Fibroblast of mammary gland (primary cell): Measurements from ENCODE around the gene UGT1A8.

Source experiments
- DNase-seq: peaks from one replicate; pipeline ENCODE4 v3.0.0-alpha.2; 2010; ENCODE audit warnings: low read depth
- H3K4me3 ChIP-seq: 2 replicates; pipeline ENCODE4 v1.5.1; 2011; ENCODE audit warnings: low read depth, mild to moderate bottlenecking, low read length, moderate library complexity; ENCODE audit not compliant: control insufficient read depth
- CTCF ChIP-seq: conservative IDR thresholded peaks from 2 replicates; pipeline ENCODE4 v1.5.1; 2011; ENCODE audit warnings: low read depth, low read length, inconsistent platforms; ENCODE audit not compliant: control insufficient read depth, insufficient read depth

UGT1A8 gene

GRCh38 chr2:233658610-233659009 is 41.2 kb downstream of the UGT1A8 start:
- no peak for DNase-seq
- no peak for TF ChIP-seq CTCF
- no peak overlapping the region for H3K4me3 ChIP-seq

GRCh38 chr2:233663911-233664310 is 46.5 kb downstream of the UGT1A8 start:
- no peak overlapping the region for H3K4me3 ChIP-seq
- no peak for TF ChIP-seq CTCF
- DNase-seq = no peak

- no peak for TF ChIP-seq CTCF
- H3K4me3 ChIP-seq = no peak overlapping the region
- DNase-seq = no peak
These were observed 51.3 kb downstream of the UGT1A8 start for GRCh38 chr2:233668605-233669260.

GRCh38 chr2:233671290-233672161 is 54.1 kb downstream of the UGT1A8 start, which contains the start of gene UGT1A9:
Gene UGT1A9 (plus strand): TSS chr2:233671898. CDS start chr2:233671935, 37 bp downstream.
- TF ChIP-seq CTCF = no peak
- H3K4me3 ChIP-seq = no peak within 1 kb of the TSS
- no peak for DNase-seq

GRCh38 chr2:233672886-233673285 is 55.5 kb downstream of the UGT1A8 start:
- no peak overlapping the region for H3K4me3 ChIP-seq
- no peak for TF ChIP-seq CTCF
- DNase-seq = no peak

- DNase-seq = no peak
- no peak overlapping the region for H3K4me3 ChIP-seq
- TF ChIP-seq CTCF = no peak
These were observed 56.5 kb downstream of the UGT1A8 start for GRCh38 chr2:233673896-233674295.
